K562 (cell line): ENCODE results near the gene SLC7A10. TPM values are rescaled to one million over a fixed set of nuclear protein-coding genes. Genes with fewer than 3 reads are reported as not detected.

ENCODE experiments used
- ATAC-seq: fragments of 200-7000 bp; cut with Tn5 transposase; 3 replicates; pipeline ENCODE4 v1.9.1; 2020; ENCODE audit warnings: moderate library complexity
- BruUV-seq: library from RNA; stranded (reverse); fragments of 400-500 nt; replicated peaks from 2 replicates; lab custom pipeline; 2021; lab: Mats Ljungman, UMichigan
- CTCF ChIA-PET: fragments of 300-600 bp; formaldehyde crosslinking; extraction: SDS; loops from one replicate; lab custom pipeline; 2021; ENCODE audit warnings: low intra/inter-chr PET ratio; lab: Yijun Ruan, JAX
- POLR2A ChIA-PET: fragments of 300-600, 350-650 bp; sonication (Branson Sonifier 250); formaldehyde crosslinking; extraction: SDS; loops from one replicate; lab custom pipeline; 2021; ENCODE audit warnings: antibody characterized with exemption, inconsistent platforms; lab: Yijun Ruan, JAX
- DNase-seq, 4 experiments: peaks; one replicate each; pipeline versions ENCODE4 v3.0.0 to v3.0.0-alpha.2; 2011 to 2018; ENCODE audit warnings: low spot score in 3 of 4, mixed read lengths in 3 of 4; ENCODE audit errors: extremely low read depth in 1 of 4
- FAIRE-seq: peaks from 2 replicates; lab custom pipeline; 2011; peaks lifted over from hg19 to GRCh38; lab: Jason Lieb, UNC
- H2AFZ ChIP-seq: 2 replicates; pipeline ENCODE4 v1.6.0; 2011; ENCODE audit warnings: low read depth, low read length, control low read depth, inconsistent platforms
- H3K27ac ChIP-seq: fragments of 200-600 bp; 3 replicates; pipeline ENCODE4 v1.8.0; 2011; ENCODE audit warnings: low read depth, mild to moderate bottlenecking, control low read depth, inconsistent platforms, low read length, moderate library complexity, mixed read lengths; ENCODE audit errors: extremely low read depth
- H3K27me3 ChIP-seq, 2 experiments: fragments of 300-600 bp in 1 of 2; 2 replicates in 1 of 2; 3 replicates in 1 of 2; pipeline versions ENCODE4 v1.6.0 to v1.8.0; 2011; ENCODE audit warnings: inconsistent platforms in 2 of 2, low read length in 2 of 2, mild to moderate bottlenecking in 1 of 2, mixed read lengths in 1 of 2, moderate library complexity in 1 of 2; ENCODE audit not compliant: control insufficient read depth in 2 of 2, insufficient read depth in 2 of 2
- H3K36me3 ChIP-seq: fragments of 300-600 bp; 3 replicates; pipeline ENCODE4 v1.8.0; 2011; ENCODE audit warnings: mild to moderate bottlenecking, low read length, inconsistent platforms; ENCODE audit not compliant: control insufficient read depth, insufficient read depth
- H3K4me1 ChIP-seq, 2 experiments: fragments of 200-600 bp in 1 of 2; replicated peaks in 1 of 2; 2 replicates in 1 of 2; 3 replicates in 1 of 2; pipeline versions ENCODE4 v1.5.1 to v1.8.0; 2011; ENCODE audit warnings: inconsistent platforms in 2 of 2, low read length in 2 of 2, mild to moderate bottlenecking in 1 of 2, mixed read lengths in 1 of 2, moderate library complexity in 1 of 2; ENCODE audit not compliant: control insufficient read depth in 2 of 2, insufficient read depth in 2 of 2
- H3K4me2 ChIP-seq: 2 replicates; pipeline ENCODE4 v1.6.1; 2011; ENCODE audit warnings: low read length, control low read depth, inconsistent platforms, mixed read lengths; ENCODE audit not compliant: insufficient read depth
- H3K4me3 ChIP-seq: fragments of 200-600 bp; sonication (generic), shearing (Covaris generic); 2 replicates; pipeline ENCODE4 v1.5.1; 2016; ENCODE audit warnings: control low read depth, inconsistent platforms
- H3K79me2 ChIP-seq: fragments of 200-600 bp; 3 replicates; pipeline ENCODE4 v1.8.0; 2011; ENCODE audit warnings: low read length, inconsistent platforms; ENCODE audit not compliant: control insufficient read depth, insufficient read depth
- H3K9ac ChIP-seq, 2 experiments: 2 replicates each; pipeline versions ENCODE4 v1.6.0 to v1.6.1; 2011; ENCODE audit warnings: low read depth in 2 of 2, low read length in 2 of 2, control low read depth in 1 of 2, inconsistent platforms in 1 of 2, mild to moderate bottlenecking in 1 of 2, mixed read lengths in 1 of 2; ENCODE audit not compliant: insufficient read depth in 1 of 2
- H3K9me1 ChIP-seq: one replicate; pipeline ENCODE4 v1.6.0; 2011; ENCODE audit warnings: inconsistent platforms, mild to moderate bottlenecking, low read length, moderate library complexity; ENCODE audit not compliant: control insufficient read depth, insufficient read depth
- H3K9me3 ChIP-seq: replicated peaks from 2 replicates; pipeline ENCODE4 v1.5.1; 2011; ENCODE audit warnings: low read depth, low read length, inconsistent platforms; ENCODE audit not compliant: control insufficient read depth, insufficient read depth
- H4K20me1 ChIP-seq: replicated peaks from 2 replicates; pipeline ENCODE4 v1.6.1; 2011; ENCODE audit warnings: low read length, inconsistent platforms, mixed read lengths; ENCODE audit not compliant: control insufficient read depth, insufficient read depth
- CBX8 ChIP-seq: fragments of 200-600 bp; sonication (generic); IDR thresholded peaks from 2 replicates; pipeline ENCODE4 v1.6.1; 2012; ENCODE audit warnings: borderline replicate concordance, mixed run types, low read depth, mild to moderate bottlenecking, moderate library complexity, mixed read lengths, low read length, control low read depth, inconsistent platforms; ENCODE audit not compliant: poor library complexity, severe bottlenecking; ENCODE audit errors: extremely low read depth
- DNMT1 ChIP-seq: fragments of 450-650 bp; IDR thresholded peaks from 2 replicates; pipeline ENCODE4 v1.6.1; 2016; ENCODE audit warnings: antibody characterized with exemption, mild to moderate bottlenecking
- HCFC1 ChIP-seq: IDR thresholded peaks from 2 replicates; pipeline ENCODE4 v1.6.1; 2012; ENCODE audit warnings: low read depth, low read length, improper control_type of control experiment
- L3MBTL2 ChIP-seq: fragments of 450-650 bp; IDR thresholded peaks from 2 replicates; pipeline ENCODE4 v1.6.1; 2016; ENCODE audit warnings: mild to moderate bottlenecking, moderate library complexity
- MCM7 ChIP-seq, 2 experiments: fragments of 450-650 bp; IDR thresholded peaks; 2 replicates each; pipeline ENCODE4 v1.6.1; 2016 to 2018
- NBN ChIP-seq: fragments of 450-650 bp; IDR thresholded peaks from 2 replicates; pipeline ENCODE4 v1.6.1; 2016; ENCODE audit warnings: low read depth, mild to moderate bottlenecking
- NCOR1 ChIP-seq: fragments of 450-650 bp; IDR thresholded peaks from 2 replicates; pipeline ENCODE4 v1.6.1; 2016; ENCODE audit warnings: mild to moderate bottlenecking, moderate library complexity
- TEAD1 ChIP-seq, 2 experiments: fragments of 450-650 bp in 1 of 2; sonication (generic) in 1 of 2; formaldehyde crosslinking; IDR thresholded peaks; 2 replicates each; pipeline versions ENCODE4 v1.4.0 to v1.8.0; 2020 to 2022; ENCODE audit warnings: mild to moderate bottlenecking in 2 of 2, missing genetic modification reagents in 1 of 2
- ZKSCAN8 ChIP-seq: fragments of 200-800 bp; sonication (Bioruptor generic); IDR thresholded peaks from 2 replicates; pipeline ENCODE4 v1.6.1; 2016; ENCODE audit warnings: missing genetic modification characterization, missing compliant biosample characterization
- ZNF583 ChIP-seq: fragments of 250-450 bp; sonication (Bioruptor Pico); IDR thresholded peaks from 2 replicates; pipeline ENCODE4 v1.4.0; 2020
- WGBS: fragments of 100-300 bp; shearing (Covaris generic); methylation state at CpG from one replicate; pipeline ENCODE4 v1.1.6; 2016; ENCODE audit warnings: low coverage, mixed read lengths; ENCODE audit not compliant: insufficient coverage; ENCODE audit errors: missing lambda C conversion rate; 5-methylcytosine and 5-hydroxymethylcytosine counted together
- in situ Hi-C: fragments of 300-500 bp; cut with MboI; formaldehyde crosslinking; loops from 4 replicates; pipeline ENCODE4 v1.15.0; 2018; ENCODE audit warnings: inconsistent platforms, mixed read lengths
- intact Hi-C: fragments of 100-400 bp; cut with micrococcal nuclease; formaldehyde crosslinking; loops from 2 replicates; pipeline ENCODE4 v1.14.2; 2022
- polyA plus RNA-seq, 8 experiments: library from polyadenylated mRNA; depleted of rRNA in 4 of 8; stranded (reverse) in 5 of 8; unstranded in 3 of 8; fragments of >200 nt; fragmentation: Nextera tagmentation in 2 of 8; fragmentation: Illumina TruSeq in 1 of 8; extraction: Ambion mirVana in 2 of 8; extraction: Trizol in 1 of 8; gene quantifications; 2 replicates each; pipeline versions ENCODE4 v1.2.1 to v1.2.3, GENCODE V29; 2011 to 2014; ENCODE audit warnings: inconsistent platforms in 1 of 8, missing spikeins in 1 of 8
- total RNA-seq, 7 experiments: library from RNA; depleted of rRNA in 6 of 7; stranded (reverse); fragments of >200 nt in 6 of 7; fragmentation: Illumina TruSeq in 2 of 7; extraction: Trizol in 2 of 7; gene quantifications; 2 replicates each; pipeline versions ENCODE4 v1.2.1 to v1.2.3, GENCODE V29; 2011 to 2021; ENCODE audit warnings: low replicate concordance in 1 of 7
- TF ChIP-seq, protein P1 (sequence below): fragments of 200-800 bp; sonication (Bioruptor generic); IDR thresholded peaks from 2 replicates; pipeline ENCODE4 v1.6.1; 2017; ENCODE audit warnings: missing genetic modification characterization, missing compliant biosample characterization
- TF ChIP-seq, protein P2 (sequence below): fragments of 250-450 bp; sonication (Bioruptor Pico); IDR thresholded peaks from 2 replicates; pipeline ENCODE4 v1.8.0; 2021; ENCODE audit warnings: moderate library complexity, mild to moderate bottlenecking, inconsistent platforms
- TF ChIP-seq, protein P3 (sequence below): sonication (generic); formaldehyde crosslinking; IDR thresholded peaks from 2 replicates; pipeline ENCODE4 v1.8.0; 2023; ENCODE audit warnings: missing genetic modification reagents, mild to moderate bottlenecking, borderline replicate concordance

The SLC7A10 gene
- total and polyA plus RNA-seq, 9 of the 15 experiments (the other 6 are each of a cell fraction or from before 2014, with no cell fraction given): 0.07 TPM; not detected in 8

DNA sequence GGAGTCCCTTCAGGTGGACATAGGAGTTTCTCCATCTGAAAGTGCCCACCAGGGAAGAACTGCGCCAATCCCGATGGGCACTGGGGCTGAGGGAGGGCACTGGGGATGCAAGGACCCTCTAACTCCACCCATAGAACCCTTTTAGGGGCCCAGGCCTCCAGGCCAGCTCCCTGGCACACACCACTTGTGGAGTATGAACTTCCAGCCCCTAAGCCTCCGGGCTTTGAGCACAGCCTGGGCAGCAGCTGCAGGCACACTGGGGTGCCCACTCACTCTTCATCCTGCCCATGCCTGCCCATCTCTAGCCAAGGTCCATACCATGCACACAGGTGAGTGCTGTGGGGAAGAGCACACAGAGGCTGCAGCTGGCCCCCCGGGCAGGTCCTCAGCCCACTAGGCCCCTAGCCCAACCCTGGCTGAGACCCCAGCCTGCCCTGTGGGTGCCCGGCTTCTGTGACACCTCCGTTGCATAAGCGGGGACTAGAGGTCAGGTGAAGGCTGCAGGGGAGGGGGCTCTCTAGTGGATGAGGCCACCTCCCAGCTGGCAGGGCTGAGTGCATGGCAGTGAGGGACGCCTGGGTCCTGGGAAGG, 14.6 kb upstream of the SLC7A10 start:
- no peak for ATAC-seq
- no peak overlapping the region for H3K4me2 ChIP-seq
- H3K27me3 ChIP-seq: peaks cover 2 to 32% of the 10 kb centered on the region in 2 experiments; a peak in 3 of 5 replicates
- no peaks in the 10 kb centered on the region for H3K9me1 ChIP-seq
- no peak overlapping the region; a peak in 1 of 4 replicates for H3K9ac ChIP-seq
- H4K20me1 ChIP-seq: peaks cover 4% of the 10 kb centered on the region
- H3K4me1 ChIP-seq: peaks cover 0 to 26% of the 10 kb centered on the region in 2 experiments; a peak in 2 of 5 replicates
- no peak for FAIRE-seq
- no TSS peak for BruUV-seq
- H3K27ac ChIP-seq: no peak overlapping the region
- ChIA-PET POLR2A (no interaction called here), CTCF (interaction anchor here (0.6 to 1.4 kb wide), 2 partner anchors 133 to 167 kb away, joined by 5 read pairs; partner anchors contain the start of gene CEBPG)
- intact Hi-C loops: loop anchor here (5.0 kb wide), 1 partner anchor 72 kb away; no protein-coding TSS in a partner anchor
- no peak overlapping the region for H2AFZ ChIP-seq
- whole genome bisulfite sequencing: 2% methylated on average over 6 of the region's 8 CpGs
- in situ Hi-C loops: no loop called here
- no peak overlapping the region for H3K4me3 ChIP-seq
- H3K36me3 ChIP-seq: no peaks in the 10 kb centered on the region
- no peak for DNase-seq
- no peaks in the 10 kb centered on the region; the same call in 1 of the 2 replicates for H3K9me3 ChIP-seq
- TF ChIP-seq MCM7 (IDR thresholded peaks at IDR 0.05) (no peak), HCFC1 (no peak), L3MBTL2 (no peak), CBX8 (no peak), ZNF583 (CRISPR knock-in tag) (no peak), NBN (no peak), TEAD1 (CRISPR knock-in tag; IDR thresholded peaks at IDR 0.05) (no peak), NCOR1 (no peak), DNMT1 (no peak), ZKSCAN8 (CRISPR knock-in tag) (no peak)
- TF ChIP-seq, protein P1, sequence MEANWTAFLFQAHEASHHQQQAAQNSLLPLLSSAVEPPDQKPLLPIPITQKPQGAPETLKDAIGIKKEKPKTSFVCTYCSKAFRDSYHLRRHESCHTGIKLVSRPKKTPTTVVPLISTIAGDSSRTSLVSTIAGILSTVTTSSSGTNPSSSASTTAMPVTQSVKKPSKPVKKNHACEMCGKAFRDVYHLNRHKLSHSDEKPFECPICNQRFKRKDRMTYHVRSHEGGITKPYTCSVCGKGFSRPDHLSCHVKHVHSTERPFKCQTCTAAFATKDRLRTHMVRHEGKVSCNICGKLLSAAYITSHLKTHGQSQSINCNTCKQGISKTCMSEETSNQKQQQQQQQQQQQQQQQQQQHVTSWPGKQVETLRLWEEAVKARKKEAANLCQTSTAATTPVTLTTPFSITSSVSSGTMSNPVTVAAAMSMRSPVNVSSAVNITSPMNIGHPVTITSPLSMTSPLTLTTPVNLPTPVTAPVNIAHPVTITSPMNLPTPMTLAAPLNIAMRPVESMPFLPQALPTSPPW (CRISPR knock-in tag): no peak
- TF ChIP-seq, protein P2, sequence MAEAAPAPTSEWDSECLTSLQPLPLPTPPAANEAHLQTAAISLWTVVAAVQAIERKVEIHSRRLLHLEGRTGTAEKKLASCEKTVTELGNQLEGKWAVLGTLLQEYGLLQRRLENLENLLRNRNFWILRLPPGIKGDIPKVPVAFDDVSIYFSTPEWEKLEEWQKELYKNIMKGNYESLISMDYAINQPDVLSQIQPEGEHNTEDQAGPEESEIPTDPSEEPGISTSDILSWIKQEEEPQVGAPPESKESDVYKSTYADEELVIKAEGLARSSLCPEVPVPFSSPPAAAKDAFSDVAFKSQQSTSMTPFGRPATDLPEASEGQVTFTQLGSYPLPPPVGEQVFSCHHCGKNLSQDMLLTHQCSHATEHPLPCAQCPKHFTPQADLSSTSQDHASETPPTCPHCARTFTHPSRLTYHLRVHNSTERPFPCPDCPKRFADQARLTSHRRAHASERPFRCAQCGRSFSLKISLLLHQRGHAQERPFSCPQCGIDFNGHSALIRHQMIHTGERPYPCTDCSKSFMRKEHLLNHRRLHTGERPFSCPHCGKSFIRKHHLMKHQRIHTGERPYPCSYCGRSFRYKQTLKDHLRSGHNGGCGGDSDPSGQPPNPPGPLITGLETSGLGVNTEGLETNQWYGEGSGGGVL (CRISPR knock-in tag): no peak
- TF ChIP-seq, protein P3, sequence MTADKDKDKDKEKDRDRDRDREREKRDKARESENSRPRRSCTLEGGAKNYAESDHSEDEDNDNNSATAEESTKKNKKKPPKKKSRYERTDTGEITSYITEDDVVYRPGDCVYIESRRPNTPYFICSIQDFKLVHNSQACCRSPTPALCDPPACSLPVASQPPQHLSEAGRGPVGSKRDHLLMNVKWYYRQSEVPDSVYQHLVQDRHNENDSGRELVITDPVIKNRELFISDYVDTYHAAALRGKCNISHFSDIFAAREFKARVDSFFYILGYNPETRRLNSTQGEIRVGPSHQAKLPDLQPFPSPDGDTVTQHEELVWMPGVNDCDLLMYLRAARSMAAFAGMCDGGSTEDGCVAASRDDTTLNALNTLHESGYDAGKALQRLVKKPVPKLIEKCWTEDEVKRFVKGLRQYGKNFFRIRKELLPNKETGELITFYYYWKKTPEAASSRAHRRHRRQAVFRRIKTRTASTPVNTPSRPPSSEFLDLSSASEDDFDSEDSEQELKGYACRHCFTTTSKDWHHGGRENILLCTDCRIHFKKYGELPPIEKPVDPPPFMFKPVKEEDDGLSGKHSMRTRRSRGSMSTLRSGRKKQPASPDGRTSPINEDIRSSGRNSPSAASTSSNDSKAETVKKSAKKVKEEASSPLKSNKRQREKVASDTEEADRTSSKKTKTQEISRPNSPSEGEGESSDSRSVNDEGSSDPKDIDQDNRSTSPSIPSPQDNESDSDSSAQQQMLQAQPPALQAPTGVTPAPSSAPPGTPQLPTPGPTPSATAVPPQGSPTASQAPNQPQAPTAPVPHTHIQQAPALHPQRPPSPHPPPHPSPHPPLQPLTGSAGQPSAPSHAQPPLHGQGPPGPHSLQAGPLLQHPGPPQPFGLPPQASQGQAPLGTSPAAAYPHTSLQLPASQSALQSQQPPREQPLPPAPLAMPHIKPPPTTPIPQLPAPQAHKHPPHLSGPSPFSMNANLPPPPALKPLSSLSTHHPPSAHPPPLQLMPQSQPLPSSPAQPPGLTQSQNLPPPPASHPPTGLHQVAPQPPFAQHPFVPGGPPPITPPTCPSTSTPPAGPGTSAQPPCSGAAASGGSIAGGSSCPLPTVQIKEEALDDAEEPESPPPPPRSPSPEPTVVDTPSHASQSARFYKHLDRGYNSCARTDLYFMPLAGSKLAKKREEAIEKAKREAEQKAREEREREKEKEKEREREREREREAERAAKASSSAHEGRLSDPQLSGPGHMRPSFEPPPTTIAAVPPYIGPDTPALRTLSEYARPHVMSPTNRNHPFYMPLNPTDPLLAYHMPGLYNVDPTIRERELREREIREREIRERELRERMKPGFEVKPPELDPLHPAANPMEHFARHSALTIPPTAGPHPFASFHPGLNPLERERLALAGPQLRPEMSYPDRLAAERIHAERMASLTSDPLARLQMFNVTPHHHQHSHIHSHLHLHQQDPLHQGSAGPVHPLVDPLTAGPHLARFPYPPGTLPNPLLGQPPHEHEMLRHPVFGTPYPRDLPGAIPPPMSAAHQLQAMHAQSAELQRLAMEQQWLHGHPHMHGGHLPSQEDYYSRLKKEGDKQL (CRISPR knock-in tag): no peak
- H3K79me2 ChIP-seq: no peaks in the 10 kb centered on the region
